K562 (cell line): Measurements from ENCODE around the gene DMXL1. TPM values are rescaled to one million over a fixed set of nuclear protein-coding genes. Genes with fewer than 3 reads are reported as not detected.

Experiments used
- ATAC-seq: fragments of 200-7000 bp; cut with Tn5 transposase; 3 replicates; pipeline ENCODE4 v1.9.1; 2020; ENCODE audit warnings: moderate library complexity
- BruUV-seq: library from RNA; stranded (reverse); fragments of 400-500 nt; replicated peaks from 2 replicates; lab custom pipeline; 2021; lab: Mats Ljungman, UMichigan
- CTCF ChIA-PET: fragments of 300-600 bp; formaldehyde crosslinking; extraction: SDS; loops from one replicate; lab custom pipeline; 2021; ENCODE audit warnings: low intra/inter-chr PET ratio; lab: Yijun Ruan, JAX
- POLR2A ChIA-PET: fragments of 300-600, 350-650 bp; sonication (Branson Sonifier 250); formaldehyde crosslinking; extraction: SDS; loops from one replicate; lab custom pipeline; 2021; ENCODE audit warnings: antibody characterized with exemption, inconsistent platforms; lab: Yijun Ruan, JAX
- DNase-seq, 4 experiments: peaks; one replicate each; pipeline versions ENCODE4 v3.0.0 to v3.0.0-alpha.2; 2011 to 2018; ENCODE audit warnings: low spot score in 3 of 4, mixed read lengths in 3 of 4; ENCODE audit errors: extremely low read depth in 1 of 4
- FAIRE-seq: peaks from 2 replicates; lab custom pipeline; 2011; peaks lifted over from hg19 to GRCh38; lab: Jason Lieb, UNC
- H2AFZ ChIP-seq: 2 replicates; pipeline ENCODE4 v1.6.0; 2011; ENCODE audit warnings: low read depth, low read length, control low read depth, inconsistent platforms
- H3K27ac ChIP-seq: fragments of 200-600 bp; 3 replicates; pipeline ENCODE4 v1.8.0; 2011; ENCODE audit warnings: low read depth, mild to moderate bottlenecking, control low read depth, inconsistent platforms, low read length, moderate library complexity, mixed read lengths; ENCODE audit errors: extremely low read depth
- H3K27me3 ChIP-seq, 2 experiments: fragments of 300-600 bp in 1 of 2; 2 replicates in 1 of 2; 3 replicates in 1 of 2; pipeline versions ENCODE4 v1.6.0 to v1.8.0; 2011; ENCODE audit warnings: inconsistent platforms in 2 of 2, low read length in 2 of 2, mild to moderate bottlenecking in 1 of 2, mixed read lengths in 1 of 2, moderate library complexity in 1 of 2; ENCODE audit not compliant: control insufficient read depth in 2 of 2, insufficient read depth in 2 of 2
- H3K36me3 ChIP-seq: fragments of 300-600 bp; 3 replicates; pipeline ENCODE4 v1.8.0; 2011; ENCODE audit warnings: mild to moderate bottlenecking, low read length, inconsistent platforms; ENCODE audit not compliant: control insufficient read depth, insufficient read depth
- H3K4me1 ChIP-seq, 2 experiments: fragments of 200-600 bp in 1 of 2; replicated peaks in 1 of 2; 2 replicates in 1 of 2; 3 replicates in 1 of 2; pipeline versions ENCODE4 v1.5.1 to v1.8.0; 2011; ENCODE audit warnings: inconsistent platforms in 2 of 2, low read length in 2 of 2, mild to moderate bottlenecking in 1 of 2, mixed read lengths in 1 of 2, moderate library complexity in 1 of 2; ENCODE audit not compliant: control insufficient read depth in 2 of 2, insufficient read depth in 2 of 2
- H3K4me2 ChIP-seq: 2 replicates; pipeline ENCODE4 v1.6.1; 2011; ENCODE audit warnings: low read length, control low read depth, inconsistent platforms, mixed read lengths; ENCODE audit not compliant: insufficient read depth
- H3K4me3 ChIP-seq: fragments of 200-600 bp; sonication (generic), shearing (Covaris generic); 2 replicates; pipeline ENCODE4 v1.5.1; 2016; ENCODE audit warnings: control low read depth, inconsistent platforms
- H3K79me2 ChIP-seq: fragments of 200-600 bp; 3 replicates; pipeline ENCODE4 v1.8.0; 2011; ENCODE audit warnings: low read length, inconsistent platforms; ENCODE audit not compliant: control insufficient read depth, insufficient read depth
- H3K9ac ChIP-seq, 2 experiments: 2 replicates each; pipeline versions ENCODE4 v1.6.0 to v1.6.1; 2011; ENCODE audit warnings: low read depth in 2 of 2, low read length in 2 of 2, control low read depth in 1 of 2, inconsistent platforms in 1 of 2, mild to moderate bottlenecking in 1 of 2, mixed read lengths in 1 of 2; ENCODE audit not compliant: insufficient read depth in 1 of 2
- H3K9me1 ChIP-seq: one replicate; pipeline ENCODE4 v1.6.0; 2011; ENCODE audit warnings: inconsistent platforms, mild to moderate bottlenecking, low read length, moderate library complexity; ENCODE audit not compliant: control insufficient read depth, insufficient read depth
- H3K9me3 ChIP-seq: replicated peaks from 2 replicates; pipeline ENCODE4 v1.5.1; 2011; ENCODE audit warnings: low read depth, low read length, inconsistent platforms; ENCODE audit not compliant: control insufficient read depth, insufficient read depth
- H4K20me1 ChIP-seq: replicated peaks from 2 replicates; pipeline ENCODE4 v1.6.1; 2011; ENCODE audit warnings: low read length, inconsistent platforms, mixed read lengths; ENCODE audit not compliant: control insufficient read depth, insufficient read depth
- IRF2 ChIP-seq: sonication (generic); formaldehyde crosslinking; IDR thresholded peaks from 2 replicates; pipeline ENCODE4 v1.8.1; 2022; ENCODE audit warnings: mild to moderate bottlenecking, missing genetic modification reagents
- WGBS: fragments of 100-300 bp; shearing (Covaris generic); methylation state at CpG from one replicate; pipeline ENCODE4 v1.1.6; 2016; ENCODE audit warnings: low coverage, mixed read lengths; ENCODE audit not compliant: insufficient coverage; ENCODE audit errors: missing lambda C conversion rate; 5-methylcytosine and 5-hydroxymethylcytosine counted together
- in situ Hi-C: fragments of 300-500 bp; cut with MboI; formaldehyde crosslinking; loops from 4 replicates; pipeline ENCODE4 v1.15.0; 2018; ENCODE audit warnings: inconsistent platforms, mixed read lengths
- intact Hi-C: fragments of 100-400 bp; cut with micrococcal nuclease; formaldehyde crosslinking; loops from 2 replicates; pipeline ENCODE4 v1.14.2; 2022
- polyA plus RNA-seq, 8 experiments: library from polyadenylated mRNA; depleted of rRNA in 4 of 8; stranded (reverse) in 5 of 8; unstranded in 3 of 8; fragments of >200 nt; fragmentation: Nextera tagmentation in 2 of 8; fragmentation: Illumina TruSeq in 1 of 8; extraction: Ambion mirVana in 2 of 8; extraction: Trizol in 1 of 8; gene quantifications; 2 replicates each; pipeline versions ENCODE4 v1.2.1 to v1.2.3, GENCODE V29; 2011 to 2014; ENCODE audit warnings: inconsistent platforms in 1 of 8, missing spikeins in 1 of 8
- total RNA-seq, 7 experiments: library from RNA; depleted of rRNA in 6 of 7; stranded (reverse); fragments of >200 nt in 6 of 7; fragmentation: Illumina TruSeq in 2 of 7; extraction: Trizol in 2 of 7; gene quantifications; 2 replicates each; pipeline versions ENCODE4 v1.2.1 to v1.2.3, GENCODE V29; 2011 to 2021; ENCODE audit warnings: low replicate concordance in 1 of 7
- TF ChIP-seq, protein P1 (sequence below), 2 experiments: fragments of 450-650 bp in 1 of 2; sonication (generic) in 1 of 2; formaldehyde crosslinking in 1 of 2; IDR thresholded peaks; 2 replicates each; pipeline versions ENCODE4 v1.7.1 to v1.9.0; 2016 to 2022; ENCODE audit warnings: inconsistent platforms in 1 of 2, mild to moderate bottlenecking in 1 of 2, missing genetic modification reagents in 1 of 2
- TF ChIP-seq, protein P2 (sequence below): fragments of 450-650 bp; IDR thresholded peaks from 2 replicates; pipeline ENCODE4 v1.6.1; 2016; ENCODE audit warnings: borderline replicate concordance

The DMXL1 gene
- total and polyA plus RNA-seq, 9 of the 15 experiments (the other 6 are each of a cell fraction or from before 2014, with no cell fraction given), result 8.3 to 40.3 (median 30.6) TPM

DNA sequence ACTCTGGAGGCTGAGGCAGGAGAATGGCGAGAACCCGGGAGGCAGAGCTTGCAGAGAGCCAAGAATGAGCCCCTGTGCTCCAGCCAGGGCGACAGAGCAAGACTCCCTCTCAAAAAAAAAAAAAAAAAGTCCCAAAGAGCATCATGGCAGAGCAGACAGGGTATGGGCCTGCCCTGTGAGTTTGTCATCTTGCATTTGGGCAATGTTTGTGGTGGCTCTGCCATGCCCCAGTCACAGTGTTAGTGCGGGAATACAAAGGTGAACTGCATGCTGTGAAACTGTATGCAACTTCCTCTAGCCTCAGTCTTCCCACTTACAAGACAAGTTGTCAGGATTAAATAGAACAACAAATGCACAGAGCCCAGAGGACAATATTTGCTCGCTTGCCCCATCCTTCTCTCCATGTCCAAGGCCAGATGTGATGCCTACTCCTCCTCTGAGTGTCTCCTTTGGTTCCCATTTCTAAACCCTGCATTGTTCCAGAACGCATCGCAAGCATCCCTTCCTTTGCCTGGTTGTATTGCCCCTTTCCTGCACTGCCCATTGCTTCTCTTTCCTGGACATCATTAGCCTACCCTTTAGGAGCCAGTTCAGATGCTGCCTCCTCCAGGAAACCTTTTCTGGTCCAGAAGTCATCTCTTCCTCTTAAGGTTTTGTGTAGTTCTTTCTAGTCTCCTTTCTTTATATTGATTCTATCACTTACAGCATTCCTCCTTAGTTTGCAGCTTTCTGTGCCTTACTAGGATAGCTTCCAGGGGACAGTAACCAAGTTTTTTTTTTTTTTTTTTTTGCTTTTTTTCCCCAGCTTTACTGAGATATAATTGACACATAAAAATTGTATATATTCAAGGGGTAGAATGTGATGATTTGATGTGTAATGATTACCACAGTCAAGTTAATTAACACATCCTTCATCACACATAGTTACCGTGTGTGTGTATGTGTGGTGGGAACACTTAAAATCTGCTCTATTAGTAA lies 215.9 kb downstream of the DMXL1 start:
- DNase-seq, result no peak
- Histone ChIP-seq H3K4me2 (no peak overlapping the region; the same call in 1 of the 2 replicates), H3K4me3 (no peak overlapping the region), H3K9me3 (no peaks in the 10 kb centered on the region), H3K9ac (peak overlapping the region in 1 of 2 experiments; percentile 18; a peak in 1 of 4 replicates), H3K4me1 (peaks cover 13 to 74% of the 10 kb centered on the region in 2 experiments), H3K79me2 (peaks cover 94% of the 10 kb centered on the region), H4K20me1 (0 out of 2 replicates have a peak, but pooled peaks cover 4% of the 10 kb centered on the region), H3K27me3 (no peaks in the 10 kb centered on the region), H3K36me3 (peaks cover 9% of the 10 kb centered on the region; the same call in 2 of the 3 replicates), H3K27ac (no peak overlapping the region; the same call in 2 of the 3 replicates), H2AFZ (no peak overlapping the region), H3K9me1 (no peaks in the 10 kb centered on the region)
- FAIRE-seq, result peak; percentile 15
- in situ Hi-C loops (no loop called here), intact Hi-C loops (no loop called here)
- POLR2A ChIA-PET, result interaction anchor here (0.6 to 1.0 kb wide), 4 partner anchors 14 to 78 kb away, joined by 3 to 7 read pairs (median 3); no protein-coding TSS in a partner anchor
- BruUV-seq, result no TSS peak
- no peak; the same call in 1 of the 3 replicates for ATAC-seq
- CTCF ChIA-PET, result no interaction called here
- 83% methylated on average over 8 of the region's 8 CpGs for WGBS
- TF ChIP-seq, protein P1, sequence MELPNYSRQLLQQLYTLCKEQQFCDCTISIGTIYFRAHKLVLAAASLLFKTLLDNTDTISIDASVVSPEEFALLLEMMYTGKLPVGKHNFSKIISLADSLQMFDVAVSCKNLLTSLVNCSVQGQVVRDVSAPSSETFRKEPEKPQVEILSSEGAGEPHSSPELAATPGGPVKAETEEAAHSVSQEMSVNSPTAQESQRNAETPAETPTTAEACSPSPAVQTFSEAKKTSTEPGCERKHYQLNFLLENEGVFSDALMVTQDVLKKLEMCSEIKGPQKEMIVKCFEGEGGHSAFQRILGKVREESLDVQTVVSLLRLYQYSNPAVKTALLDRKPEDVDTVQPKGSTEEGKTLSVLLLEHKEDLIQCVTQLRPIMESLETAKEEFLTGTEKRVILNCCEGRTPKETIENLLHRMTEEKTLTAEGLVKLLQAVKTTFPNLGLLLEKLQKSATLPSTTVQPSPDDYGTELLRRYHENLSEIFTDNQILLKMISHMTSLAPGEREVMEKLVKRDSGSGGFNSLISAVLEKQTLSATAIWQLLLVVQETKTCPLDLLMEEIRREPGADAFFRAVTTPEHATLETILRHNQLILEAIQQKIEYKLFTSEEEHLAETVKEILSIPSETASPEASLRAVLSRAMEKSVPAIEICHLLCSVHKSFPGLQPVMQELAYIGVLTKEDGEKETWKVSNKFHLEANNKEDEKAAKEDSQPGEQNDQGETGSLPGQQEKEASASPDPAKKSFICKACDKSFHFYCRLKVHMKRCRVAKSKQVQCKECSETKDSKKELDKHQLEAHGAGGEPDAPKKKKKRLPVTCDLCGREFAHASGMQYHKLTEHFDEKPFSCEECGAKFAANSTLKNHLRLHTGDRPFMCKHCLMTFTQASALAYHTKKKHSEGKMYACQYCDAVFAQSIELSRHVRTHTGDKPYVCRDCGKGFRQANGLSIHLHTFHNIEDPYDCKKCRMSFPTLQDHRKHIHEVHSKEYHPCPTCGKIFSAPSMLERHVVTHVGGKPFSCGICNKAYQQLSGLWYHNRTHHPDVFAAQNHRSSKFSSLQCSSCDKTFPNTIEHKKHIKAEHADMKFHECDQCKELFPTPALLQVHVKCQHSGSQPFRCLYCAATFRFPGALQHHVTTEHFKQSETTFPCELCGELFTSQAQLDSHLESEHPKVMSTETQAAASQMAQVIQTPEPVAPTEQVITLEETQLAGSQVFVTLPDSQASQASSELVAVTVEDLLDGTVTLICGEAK (IDR thresholded peaks at IDR 0.05), result peak; percentile 59
- TF ChIP-seq, protein P1 (CRISPR knock-in tag; IDR thresholded peaks at IDR 0.05), result peak; percentile 39; the same call in 1 of the 2 replicates
- TF ChIP-seq, protein P2, sequence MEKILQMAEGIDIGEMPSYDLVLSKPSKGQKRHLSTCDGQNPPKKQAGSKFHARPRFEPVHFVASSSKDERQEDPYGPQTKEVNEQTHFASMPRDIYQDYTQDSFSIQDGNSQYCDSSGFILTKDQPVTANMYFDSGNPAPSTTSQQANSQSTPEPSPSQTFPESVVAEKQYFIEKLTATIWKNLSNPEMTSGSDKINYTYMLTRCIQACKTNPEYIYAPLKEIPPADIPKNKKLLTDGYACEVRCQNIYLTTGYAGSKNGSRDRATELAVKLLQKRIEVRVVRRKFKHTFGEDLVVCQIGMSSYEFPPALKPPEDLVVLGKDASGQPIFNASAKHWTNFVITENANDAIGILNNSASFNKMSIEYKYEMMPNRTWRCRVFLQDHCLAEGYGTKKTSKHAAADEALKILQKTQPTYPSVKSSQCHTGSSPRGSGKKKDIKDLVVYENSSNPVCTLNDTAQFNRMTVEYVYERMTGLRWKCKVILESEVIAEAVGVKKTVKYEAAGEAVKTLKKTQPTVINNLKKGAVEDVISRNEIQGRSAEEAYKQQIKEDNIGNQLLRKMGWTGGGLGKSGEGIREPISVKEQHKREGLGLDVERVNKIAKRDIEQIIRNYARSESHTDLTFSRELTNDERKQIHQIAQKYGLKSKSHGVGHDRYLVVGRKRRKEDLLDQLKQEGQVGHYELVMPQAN, result 0 out of 2 replicates have a peak, but pooled peaks have one; percentile 19
- TF ChIP-seq IRF2 (CRISPR knock-in tag), result no peak
- TF ChIP-seq, all 486 proteins: peak for 2
